Ascending aorta (tissue), 2 donors: ENCODE measurements around the gene PORCN. TPM values are rescaled to one million over a fixed set of nuclear protein-coding genes. Genes with fewer than 3 reads are reported as not detected.

ENCODE experiments used
- DNase-seq, 2 donors: peaks; one replicate each; pipeline ENCODE4 v3.0.0-alpha.2; 2019; ENCODE audit warnings: low spot score in 2 of 2
- H3K27ac ChIP-seq, 2 donors: fragments of 200-600 bp; sonication (generic); one replicate each; pipeline ENCODE4 v1.5.1; 2016 to 2017; ENCODE audit warnings: mild to moderate bottlenecking in 1 of 2
- H3K27me3 ChIP-seq: fragments of 200-600 bp; sonication (generic); one replicate; pipeline ENCODE4 v1.5.1; 2017
- H3K36me3 ChIP-seq, 2 donors: fragments of 200-600 bp; sonication (generic); one replicate each; pipeline ENCODE4 v1.5.1; 2016
- H3K4me1 ChIP-seq, 2 donors: fragments of 200-600 bp; sonication (generic); one replicate each; pipeline ENCODE4 v1.5.1; 2016 to 2017; ENCODE audit warnings: mild to moderate bottlenecking in 1 of 2
- H3K4me3 ChIP-seq, 2 donors: fragments of 200-600 bp; sonication (generic); one replicate each; pipeline ENCODE4 v1.5.1; 2016 to 2017; ENCODE audit warnings: mild to moderate bottlenecking in 1 of 2
- H3K9me3 ChIP-seq, 2 donors: fragments of 200-600 bp; sonication (generic); one replicate each; pipeline ENCODE4 v1.5.1; 2016
- intact Hi-C: fragments of 100-400 bp; cut with DNase I; formaldehyde crosslinking; loops from one replicate; pipeline ENCODE4 v1.15.1; 2023
- total RNA-seq: library from RNA; depleted of rRNA; stranded (reverse); fragments of >200 nt; gene quantifications from one replicate; pipeline ENCODE4 v1.1.0, GENCODE V29; 2016
- TF ChIP-seq, protein P1 (sequence below), 3 experiments: fragments of 200-600 bp in 2 of 3; fragments of 450-650 bp in 1 of 3; sonication (generic) in 2 of 3; IDR thresholded peaks; one replicate each; pipeline ENCODE4 v1.5.1; 2016 to 2019; ENCODE audit warnings: antibody characterized with exemption in 3 of 3, mild to moderate bottlenecking in 1 of 3, moderate library complexity in 1 of 3

PORCN gene
- total RNA-seq, 1 donor from 2014 or later = 6.2 TPM

DNA sequence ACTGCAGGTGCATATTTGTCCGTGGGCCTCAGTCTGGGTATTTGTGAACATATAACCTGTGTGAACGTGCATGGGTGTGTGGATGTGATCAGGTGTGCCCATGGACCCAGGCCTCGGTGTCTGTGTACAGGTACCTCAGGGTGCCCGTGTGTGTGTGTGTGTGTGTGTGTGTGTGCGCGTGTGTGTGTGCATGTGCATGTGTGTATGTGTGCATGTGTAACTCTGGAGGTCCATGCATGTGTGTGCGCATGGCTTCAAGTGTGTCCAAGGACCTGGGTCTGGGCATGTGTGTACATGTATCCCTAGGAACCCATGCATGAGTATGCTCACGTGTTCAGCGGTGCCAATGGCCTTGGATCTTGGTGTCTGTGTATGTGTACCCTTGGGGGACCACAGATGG is 17.0 kb upstream of the PORCN start:
- no peak overlapping the region for H3K4me3 ChIP-seq
- H3K27ac ChIP-seq = no peak overlapping the region
- TF ChIP-seq, protein P1, sequence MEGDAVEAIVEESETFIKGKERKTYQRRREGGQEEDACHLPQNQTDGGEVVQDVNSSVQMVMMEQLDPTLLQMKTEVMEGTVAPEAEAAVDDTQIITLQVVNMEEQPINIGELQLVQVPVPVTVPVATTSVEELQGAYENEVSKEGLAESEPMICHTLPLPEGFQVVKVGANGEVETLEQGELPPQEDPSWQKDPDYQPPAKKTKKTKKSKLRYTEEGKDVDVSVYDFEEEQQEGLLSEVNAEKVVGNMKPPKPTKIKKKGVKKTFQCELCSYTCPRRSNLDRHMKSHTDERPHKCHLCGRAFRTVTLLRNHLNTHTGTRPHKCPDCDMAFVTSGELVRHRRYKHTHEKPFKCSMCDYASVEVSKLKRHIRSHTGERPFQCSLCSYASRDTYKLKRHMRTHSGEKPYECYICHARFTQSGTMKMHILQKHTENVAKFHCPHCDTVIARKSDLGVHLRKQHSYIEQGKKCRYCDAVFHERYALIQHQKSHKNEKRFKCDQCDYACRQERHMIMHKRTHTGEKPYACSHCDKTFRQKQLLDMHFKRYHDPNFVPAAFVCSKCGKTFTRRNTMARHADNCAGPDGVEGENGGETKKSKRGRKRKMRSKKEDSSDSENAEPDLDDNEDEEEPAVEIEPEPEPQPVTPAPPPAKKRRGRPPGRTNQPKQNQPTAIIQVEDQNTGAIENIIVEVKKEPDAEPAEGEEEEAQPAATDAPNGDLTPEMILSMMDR (IDR thresholded peaks at IDR 0.05) = no peak
- intact Hi-C loops = no loop called here
- no peaks in the 10 kb centered on the region for H3K4me1 ChIP-seq
- no peak for DNase-seq
- H3K9me3 ChIP-seq = no peaks in the 10 kb centered on the region
- H3K36me3 ChIP-seq = no peaks in the 10 kb centered on the region
- no peaks in the 10 kb centered on the region for H3K27me3 ChIP-seq

- Histone ChIP-seq H3K4me1 (no peaks in the 10 kb centered on the region), H3K27me3 (no peaks in the 10 kb centered on the region), H3K4me3 (no peak overlapping the region), H3K9me3 (no peaks in the 10 kb centered on the region), H3K36me3 (no peaks in the 10 kb centered on the region), H3K27ac (no peak overlapping the region)
- intact Hi-C loops = no loop called here
- TF ChIP-seq, protein P1 (IDR thresholded peaks at IDR 0.05) = no peak
- DNase-seq = no peak
These were observed 16.4 kb upstream of the PORCN start for GRCh38 chrX:48492293-48492910.

GRCh38 chrX:48493890-48494364 is 14.9 kb upstream of the PORCN start:
- intact Hi-C loops = no loop called here
- DNase-seq = no peak
- H3K4me1 ChIP-seq = no peaks in the 10 kb centered on the region

DNA sequence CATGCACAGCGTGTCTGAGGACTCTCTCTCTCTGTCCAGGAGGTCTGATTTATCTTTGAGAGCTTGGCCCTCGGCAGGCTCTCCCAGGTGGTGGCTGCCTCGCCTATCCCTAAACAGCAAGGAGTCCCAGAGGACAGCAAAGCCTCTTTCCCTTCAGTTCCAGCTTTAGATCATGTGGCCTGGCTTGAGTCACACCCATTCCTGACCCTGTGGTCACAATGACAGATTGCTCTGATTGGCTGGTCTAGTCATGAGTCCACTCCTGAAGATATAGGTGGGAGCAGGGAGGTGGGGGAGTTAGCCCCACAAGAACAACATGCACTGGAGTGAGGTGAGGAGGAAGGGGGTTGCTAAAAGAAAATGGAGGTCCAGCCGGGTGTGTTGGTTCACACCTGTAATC is 12.1 kb upstream of the PORCN start:
- TF ChIP-seq, protein P1 (IDR thresholded peaks at IDR 0.05) = no peak
- Histone ChIP-seq H3K4me1 (no peaks in the 10 kb centered on the region), H3K27ac (no peak overlapping the region), H3K4me3 (no peak overlapping the region), H3K36me3 (no peaks in the 10 kb centered on the region), H3K27me3 (no peaks in the 10 kb centered on the region), H3K9me3 (no peaks in the 10 kb centered on the region)
- intact Hi-C loops = no loop called here
- no peak for DNase-seq

More at GRCh38 chrX:48493890-48494364, 14.9 kb upstream of the PORCN start:
- Histone ChIP-seq H3K27me3 (no peaks in the 10 kb centered on the region), H3K4me3 (no peak overlapping the region), H3K36me3 (no peaks in the 10 kb centered on the region), H3K9me3 (no peaks in the 10 kb centered on the region), H3K27ac (no peak overlapping the region)
- TF ChIP-seq, protein P1 (IDR thresholded peaks at IDR 0.05) = no peak

DNA sequence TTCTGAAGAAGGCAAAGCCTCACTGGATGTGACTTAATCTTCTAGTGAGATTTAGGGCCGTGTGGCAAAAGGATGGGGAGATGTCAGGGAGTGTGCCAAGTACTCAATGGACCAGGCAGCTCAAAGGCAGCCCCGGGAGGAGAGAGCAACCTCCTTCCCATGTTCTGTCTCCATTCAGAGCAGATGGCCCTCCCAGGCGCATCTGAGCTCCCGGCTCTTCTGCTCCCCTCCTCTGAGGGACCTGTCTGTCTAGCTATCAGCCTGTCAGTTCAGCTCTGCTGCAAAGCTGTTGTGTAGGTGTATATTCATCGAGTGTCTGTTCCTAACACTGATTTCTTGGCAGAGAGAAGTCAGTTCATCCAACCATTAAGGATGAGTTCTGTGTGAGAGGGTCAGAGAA is 10.9 kb upstream of the PORCN start:
- DNase-seq = no peak
- no peak overlapping the region for H3K27ac ChIP-seq
- no peaks in the 10 kb centered on the region for H3K4me1 ChIP-seq
- H3K9me3 ChIP-seq = no peaks in the 10 kb centered on the region
- no peaks in the 10 kb centered on the region for H3K36me3 ChIP-seq
- H3K27me3 ChIP-seq = no peaks in the 10 kb centered on the region
- intact Hi-C loops = no loop called here
- H3K4me3 ChIP-seq = no peak overlapping the region
- TF ChIP-seq, protein P1 (IDR thresholded peaks at IDR 0.05) = no peak
